Measurements from ENCODE around the gene CHTF18. TPM values are rescaled to one million over a fixed set of nuclear protein-coding genes. Genes with fewer than 3 reads are reported as not detected.
A peak's percentile ranks its signal among the peaks of the same experiment; 100 is the strongest.

Gene CHTF18
- polyA plus RNA-seq, 1 donor (not counting 4 experiments of a cell fraction or from before 2014, with no cell fraction given): 5.7 TPM

- H2AFZ ChIP-seq (ENCODE audit: control insufficient read depth, low read length): no peak overlapping the region
- H3K79me2 ChIP-seq (ENCODE audit: control insufficient read depth, insufficient read depth, low read length): no peaks in the 10 kb centered on the region
- H3K36me3 ChIP-seq (ENCODE audit: control insufficient read depth in 2 of 2, extremely low read depth in 1 of 2, insufficient read depth in 2 of 2, low read length in 2 of 2): no peaks in the 10 kb centered on the region
- H3K4me3 ChIP-seq (ENCODE audit: control insufficient read depth in 2 of 3, extremely low read depth in 1 of 3, insufficient read depth in 2 of 3, low read depth in 1 of 3, low read length in 3 of 3): no peak overlapping the region
- H3K4me1 ChIP-seq (ENCODE audit: control insufficient read depth, extremely low read depth, insufficient read depth, low read length): no peaks in the 10 kb centered on the region
- FAIRE-seq (no peak), DNase-seq (ENCODE audit: low read depth, low spot score) (no peak)
- H3K4me2 ChIP-seq (ENCODE audit: control insufficient read depth, extremely low read depth, insufficient read depth, low read depth, low read length): peak overlapping the region; percentile 10
- peaks cover 37% of the 10 kb centered on the region for H3K27me3 ChIP-seq (ENCODE audit: control insufficient read depth, extremely low read depth, insufficient read depth, low read length)
- H4K20me1 ChIP-seq (ENCODE audit: control insufficient read depth, extremely low read depth, insufficient read depth, low read length): no peaks in the 10 kb centered on the region
- H3K9ac ChIP-seq (ENCODE audit: control insufficient read depth, extremely low read depth, insufficient read depth, low read length): no peak overlapping the region
- dilution Hi-C loops (cut with MboI; ENCODE audit: extremely low pct_ligation_motif_present, low sequenced_read_pairs): no loop called here
- H3K27ac ChIP-seq (ENCODE audit: control insufficient read depth, insufficient read depth, low read length): no peak overlapping the region
- H3K9me1 ChIP-seq (ENCODE audit: control insufficient read depth, extremely low read depth, insufficient read depth, low read length): no peaks in the 10 kb centered on the region
- peak in 2 of 3 experiments; percentile 45 to 77 for TF ChIP-seq CTCF (optimal IDR thresholded peaks at IDR 0.05 in 1 of 3, IDR thresholded peaks at IDR 0.05 in 1 of 3, conservative IDR thresholded peaks at IDR 0.05 in 1 of 3; ENCODE audit: extremely low read depth in 1 of 3, insufficient read depth in 2 of 3, low read length in 3 of 3)
- TF ChIP-seq EZH2 (IDR thresholded peaks at IDR 0.05; ENCODE audit: low read length): no peak
- no peaks in the 10 kb centered on the region for H3K9me3 ChIP-seq (ENCODE audit: control insufficient read depth, low read depth, low read length)
Observed at GRCh38 chr16:813204-813915, 24.9 kb downstream of the CHTF18 start.

- H3K9ac ChIP-seq (ENCODE audit: control insufficient read depth, extremely low read depth, insufficient read depth, low read length): no peak overlapping the region
- H3K36me3 ChIP-seq (ENCODE audit: control insufficient read depth in 2 of 2, extremely low read depth in 1 of 2, insufficient read depth in 2 of 2, low read length in 2 of 2): no peaks in the 10 kb centered on the region
- no peaks in the 10 kb centered on the region for H3K79me2 ChIP-seq (ENCODE audit: control insufficient read depth, insufficient read depth, low read length)
- H2AFZ ChIP-seq (ENCODE audit: control insufficient read depth, low read length): no peak overlapping the region
- H3K27me3 ChIP-seq (ENCODE audit: control insufficient read depth, extremely low read depth, insufficient read depth, low read length): peaks cover 37% of the 10 kb centered on the region
- no peak overlapping the region for H3K4me3 ChIP-seq (ENCODE audit: control insufficient read depth in 2 of 3, extremely low read depth in 1 of 3, insufficient read depth in 2 of 3, low read depth in 1 of 3, low read length in 3 of 3)
- no peaks in the 10 kb centered on the region for H3K9me3 ChIP-seq (ENCODE audit: control insufficient read depth, low read depth, low read length)
- H4K20me1 ChIP-seq (ENCODE audit: control insufficient read depth, extremely low read depth, insufficient read depth, low read length): no peaks in the 10 kb centered on the region
- peak overlapping the region; percentile 10 for H3K4me2 ChIP-seq (ENCODE audit: control insufficient read depth, extremely low read depth, insufficient read depth, low read depth, low read length)
- DNase-seq (ENCODE audit: low read depth, low spot score) (no peak), FAIRE-seq (no peak)
- no peak overlapping the region for H3K27ac ChIP-seq (ENCODE audit: control insufficient read depth, insufficient read depth, low read length)
- H3K9me1 ChIP-seq (ENCODE audit: control insufficient read depth, extremely low read depth, insufficient read depth, low read length): no peaks in the 10 kb centered on the region
- dilution Hi-C loops (cut with MboI; ENCODE audit: extremely low pct_ligation_motif_present, low sequenced_read_pairs): no loop called here
- TF ChIP-seq CTCF (optimal IDR thresholded peaks at IDR 0.05 in 1 of 3, IDR thresholded peaks at IDR 0.05 in 1 of 3, conservative IDR thresholded peaks at IDR 0.05 in 1 of 3; ENCODE audit: extremely low read depth in 1 of 3, insufficient read depth in 2 of 3, low read length in 3 of 3): no peak
- TF ChIP-seq EZH2 (IDR thresholded peaks at IDR 0.05; ENCODE audit: low read length): no peak
- H3K4me1 ChIP-seq (ENCODE audit: control insufficient read depth, extremely low read depth, insufficient read depth, low read length): no peaks in the 10 kb centered on the region
Observed at GRCh38 chr16:813916-814412, 25.5 kb downstream of the CHTF18 start.

All from keratinocyte (primary cell).